Body of pancreas (tissue), 4 donors: ENCODE measurements around the gene DCDC2C. TPM values are rescaled to one million over a fixed set of nuclear protein-coding genes. Genes with fewer than 3 reads are reported as not detected.

ENCODE experiments used
- ATAC-seq: fragments of 150-250 bp; one replicate; pipeline ENCODE4 v1.9.1; 2016
- DNase-seq, 4 donors: peaks; one replicate each; pipeline ENCODE4 v3.0.0-alpha.2; 2019
- H3K27ac ChIP-seq, 4 donors: fragments of 200-600 bp; sonication (generic); 1 replicate in 3 of 4; 2 replicates in 1 of 4; pipeline versions ENCODE4 v1.5.1 to v1.6.1; 2016 to 2019; ENCODE audit warnings: mild to moderate bottlenecking in 1 of 4, mixed read lengths in 1 of 4, moderate library complexity in 1 of 4
- H3K27me3 ChIP-seq, 2 donors: fragments of 200-600 bp; sonication (generic); one replicate each; pipeline ENCODE4 v1.6.0; 2016; ENCODE audit warnings: mild to moderate bottlenecking in 1 of 2
- H3K36me3 ChIP-seq, 2 donors: fragments of 200-600 bp; sonication (generic); replicated peaks in 1 of 2; 2 replicates each; pipeline ENCODE4 v1.5.1; 2016; ENCODE audit warnings: low read depth in 2 of 2; ENCODE audit not compliant: insufficient read depth in 1 of 2
- H3K4me1 ChIP-seq: fragments of 200-600 bp; sonication (generic); one replicate; pipeline ENCODE4 v1.6.0; 2016
- H3K4me3 ChIP-seq, 2 donors: fragments of 200-600 bp; sonication (generic); 1 replicate in 1 of 2; 2 replicates in 1 of 2; pipeline ENCODE4 v1.5.1; 2016 to 2019
- H3K9me3 ChIP-seq, 3 donors: fragments of 200-600 bp; sonication (generic); 1 replicate in 2 of 3; 2 replicates in 1 of 3; pipeline ENCODE4 v1.5.1; 2016
- POLR2A ChIP-seq, 3 donors: fragments of 450-650 bp; IDR thresholded peaks; one replicate each; pipeline ENCODE4 v1.6.1; 2016; ENCODE audit warnings: antibody characterized with exemption in 3 of 3, mild to moderate bottlenecking in 2 of 3
- WGBS, 2 donors: methylation state at CpG; one replicate each; pipeline ENCODE4 v1.1.5; 2017; 5-methylcytosine and 5-hydroxymethylcytosine counted together
- intact Hi-C: fragments of 100-400 bp; cut with DNase I; formaldehyde crosslinking; loops from one replicate; pipeline ENCODE4 v1.15.1; 2023
- total RNA-seq, 2 donors: library from RNA; depleted of rRNA; stranded (reverse); fragments of >200 nt; gene quantifications; one replicate each; pipeline ENCODE4 v1.1.0, GENCODE V29; 2016
- TF ChIP-seq, protein P1 (sequence below), 7 experiments: fragments of 450-650 bp in 4 of 7; fragments of 200-600 bp in 3 of 7; sonication (generic) in 3 of 7; IDR thresholded peaks; one replicate each; pipeline ENCODE4 v1.5.1; 2016 to 2019; ENCODE audit warnings: antibody characterized with exemption in 7 of 7

DCDC2C gene
- total RNA-seq, 2 donors from 2014 or later: not detected

DNA sequence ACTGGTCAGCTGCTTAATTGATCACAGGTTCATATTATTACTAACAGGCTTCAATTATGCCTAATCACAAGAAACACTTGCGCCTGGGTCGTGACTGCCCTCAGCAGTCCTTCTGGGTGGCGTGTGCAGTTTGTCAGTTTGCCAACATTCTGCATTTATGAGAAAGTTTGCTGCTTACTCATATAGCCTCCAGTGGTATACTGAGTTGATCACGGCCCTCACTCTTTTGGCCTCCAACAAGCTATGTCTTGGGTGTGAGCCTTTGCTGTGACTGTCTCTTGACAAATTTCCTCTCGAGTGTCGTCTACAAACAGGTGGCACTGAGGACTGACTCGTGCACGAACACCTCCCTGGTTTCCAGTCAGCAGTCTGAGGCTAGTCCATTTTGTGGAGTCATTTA, 27.3 kb downstream of the DCDC2C start:
- no peaks in the 10 kb centered on the region for H3K36me3 ChIP-seq
- intact Hi-C loops: no loop called here
- WGBS, 2 donors: 61 to 62% methylated on average over 5 to 8 of the region's 8 CpGs
- DNase-seq (no peak), ATAC-seq (no peak)
- TF ChIP-seq POLR2A (IDR thresholded peaks at IDR 0.05): no peak
- TF ChIP-seq, protein P1, sequence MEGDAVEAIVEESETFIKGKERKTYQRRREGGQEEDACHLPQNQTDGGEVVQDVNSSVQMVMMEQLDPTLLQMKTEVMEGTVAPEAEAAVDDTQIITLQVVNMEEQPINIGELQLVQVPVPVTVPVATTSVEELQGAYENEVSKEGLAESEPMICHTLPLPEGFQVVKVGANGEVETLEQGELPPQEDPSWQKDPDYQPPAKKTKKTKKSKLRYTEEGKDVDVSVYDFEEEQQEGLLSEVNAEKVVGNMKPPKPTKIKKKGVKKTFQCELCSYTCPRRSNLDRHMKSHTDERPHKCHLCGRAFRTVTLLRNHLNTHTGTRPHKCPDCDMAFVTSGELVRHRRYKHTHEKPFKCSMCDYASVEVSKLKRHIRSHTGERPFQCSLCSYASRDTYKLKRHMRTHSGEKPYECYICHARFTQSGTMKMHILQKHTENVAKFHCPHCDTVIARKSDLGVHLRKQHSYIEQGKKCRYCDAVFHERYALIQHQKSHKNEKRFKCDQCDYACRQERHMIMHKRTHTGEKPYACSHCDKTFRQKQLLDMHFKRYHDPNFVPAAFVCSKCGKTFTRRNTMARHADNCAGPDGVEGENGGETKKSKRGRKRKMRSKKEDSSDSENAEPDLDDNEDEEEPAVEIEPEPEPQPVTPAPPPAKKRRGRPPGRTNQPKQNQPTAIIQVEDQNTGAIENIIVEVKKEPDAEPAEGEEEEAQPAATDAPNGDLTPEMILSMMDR (IDR thresholded peaks at IDR 0.05): no peak
- no peak overlapping the region for H3K4me3 ChIP-seq
- H3K27me3 ChIP-seq: peaks cover 0 to 4% of the 10 kb centered on the region in 2 donors
- H3K27ac ChIP-seq: no peak overlapping the region
- no peaks in the 10 kb centered on the region for H3K9me3 ChIP-seq
- no peaks in the 10 kb centered on the region for H3K4me1 ChIP-seq

DNA sequence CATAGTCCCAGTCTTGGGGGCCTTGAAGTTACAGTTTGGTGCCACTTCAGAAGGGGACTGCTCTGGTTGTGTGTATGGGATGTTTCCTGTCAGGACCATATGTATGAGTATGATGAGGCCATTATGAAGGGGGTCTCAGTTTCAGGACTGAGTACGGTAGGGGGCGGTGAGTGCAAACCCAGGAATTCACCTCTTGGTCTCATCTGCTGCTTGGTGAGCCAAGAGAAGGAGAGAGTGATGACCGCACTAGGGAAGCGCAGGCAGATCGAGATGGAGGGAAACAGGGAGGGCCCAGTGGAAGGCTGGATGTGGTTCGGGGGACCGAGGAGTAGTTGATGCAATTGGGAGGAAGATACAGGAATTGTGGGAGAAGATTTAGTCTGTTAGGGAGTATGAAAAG, 28.5 kb downstream of the DCDC2C start:
- intact Hi-C loops: no loop called here
- H3K9me3 ChIP-seq: no peaks in the 10 kb centered on the region
- no peak overlapping the region for H3K27ac ChIP-seq
- ATAC-seq (no peak), DNase-seq (no peak)
- H3K4me3 ChIP-seq: no peak overlapping the region
- no peak for TF ChIP-seq POLR2A (IDR thresholded peaks at IDR 0.05)
- TF ChIP-seq, protein P1 (IDR thresholded peaks at IDR 0.05): no peak
- H3K4me1 ChIP-seq: no peaks in the 10 kb centered on the region
- 75 to 85% methylated on average over 7 of the region's 7 CpGs for WGBS, 2 donors
- peaks cover 0 to 4% of the 10 kb centered on the region in 2 donors for H3K27me3 ChIP-seq
- H3K36me3 ChIP-seq: no peaks in the 10 kb centered on the region

DNA sequence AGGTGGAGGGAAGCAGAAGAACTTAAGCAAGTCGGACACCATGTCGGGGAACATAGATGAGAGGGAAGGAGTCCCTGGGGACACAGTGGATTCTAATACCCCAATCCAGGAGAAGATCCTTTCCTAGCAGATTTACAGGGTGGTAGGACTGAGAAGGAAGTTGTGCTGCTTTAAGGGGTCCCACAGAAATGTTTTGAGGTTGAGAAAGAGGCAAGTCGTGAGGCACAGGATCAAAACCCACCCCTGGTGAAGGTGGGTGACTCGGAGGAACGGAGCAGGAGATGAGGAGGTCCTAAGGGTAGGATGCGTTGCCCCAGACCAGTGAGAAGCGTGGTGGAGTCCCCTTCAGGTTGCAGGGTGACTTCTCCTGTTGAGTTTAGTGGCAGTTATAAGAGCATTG, 32.7 kb downstream of the DCDC2C start:
- Histone ChIP-seq H3K4me3 (no peak overlapping the region), H3K4me1 (no peaks in the 10 kb centered on the region), H3K27me3 (no peaks in the 10 kb centered on the region), H3K27ac (no peak overlapping the region), H3K9me3 (no peaks in the 10 kb centered on the region), H3K36me3 (no peaks in the 10 kb centered on the region)
- no peak for DNase-seq
- intact Hi-C loops: no loop called here
- no peak for ATAC-seq
- 45 to 62% methylated on average over 7 of the region's 7 CpGs for WGBS, 2 donors
- no peak for TF ChIP-seq POLR2A (IDR thresholded peaks at IDR 0.05)
- TF ChIP-seq, protein P1 (IDR thresholded peaks at IDR 0.05): no peak

DNA sequence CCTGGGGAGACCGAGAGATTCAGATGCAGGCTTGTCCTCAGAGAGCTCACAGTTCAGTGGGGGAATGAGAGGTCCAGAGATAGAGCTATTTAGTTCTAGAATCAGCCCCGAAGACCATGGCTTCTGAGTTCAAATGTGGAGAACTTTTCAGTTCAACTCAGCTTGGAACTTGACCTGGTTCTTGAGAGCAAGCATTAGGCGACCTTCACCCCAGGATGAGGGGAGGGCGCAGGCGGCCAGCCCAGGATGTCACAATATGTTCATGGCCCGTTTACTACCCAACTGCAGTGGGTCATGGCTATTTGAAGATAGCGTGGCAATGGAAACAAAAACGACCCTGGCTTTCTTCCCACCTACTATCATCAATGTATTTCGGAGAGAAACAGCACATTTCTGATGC, 33.8 kb downstream of the DCDC2C start:
- TF ChIP-seq, protein P1 (IDR thresholded peaks at IDR 0.05): no peak
- TF ChIP-seq POLR2A (IDR thresholded peaks at IDR 0.05): no peak
- DNase-seq (no peak), ATAC-seq (no peak)
- no peak overlapping the region for H3K4me3 ChIP-seq
- H3K27me3 ChIP-seq: no peaks in the 10 kb centered on the region
- no peak overlapping the region for H3K27ac ChIP-seq
- H3K36me3 ChIP-seq: no peaks in the 10 kb centered on the region
- intact Hi-C loops: no loop called here
- no peaks in the 10 kb centered on the region for H3K4me1 ChIP-seq
- no peaks in the 10 kb centered on the region for H3K9me3 ChIP-seq
- WGBS, 2 donors: 52 to 54% methylated on average over 7 to 9 of the region's 9 CpGs

DNA sequence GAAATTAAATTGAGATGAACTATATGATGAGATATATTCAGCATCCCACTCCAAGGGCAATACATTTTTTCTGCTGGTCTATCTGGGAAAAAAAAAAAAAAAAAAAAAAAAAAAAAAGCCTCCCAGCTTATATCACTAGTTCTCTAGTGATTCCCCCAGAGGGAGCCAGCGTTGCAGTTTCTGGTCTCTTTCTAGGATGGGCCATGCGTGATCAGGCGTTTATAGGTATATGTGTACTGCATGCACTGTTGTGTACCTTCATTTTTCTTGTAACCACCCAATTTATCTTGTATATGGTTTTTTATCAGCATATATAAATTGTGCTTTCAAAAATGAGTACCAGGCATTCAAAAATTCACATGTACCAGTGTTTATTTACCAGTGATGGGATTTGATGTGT, 35.1 kb downstream of the DCDC2C start:
- Histone ChIP-seq H3K4me1 (no peaks in the 10 kb centered on the region), H3K27me3 (no peaks in the 10 kb centered on the region), H3K36me3 (no peaks in the 10 kb centered on the region), H3K4me3 (no peak overlapping the region), H3K27ac (no peak overlapping the region), H3K9me3 (no peaks in the 10 kb centered on the region)
- TF ChIP-seq, protein P1 (IDR thresholded peaks at IDR 0.05): no peak
- no peak for TF ChIP-seq POLR2A (IDR thresholded peaks at IDR 0.05)
- DNase-seq (no peak), ATAC-seq (no peak)
- intact Hi-C loops: no loop called here
- WGBS, 2 donors: 21 to 38% methylated on average over 3 of the region's 3 CpGs
